Measurements from ENCODE around the gene CACNB4. TPM values are rescaled to one million over a fixed set of nuclear protein-coding genes. Genes with fewer than 3 reads are reported as not detected.

The CACNB4 gene
- total RNA-seq, 4 donors from 2014 or later: 2.3 to 5.8 (median 2.8) TPM

DNA sequence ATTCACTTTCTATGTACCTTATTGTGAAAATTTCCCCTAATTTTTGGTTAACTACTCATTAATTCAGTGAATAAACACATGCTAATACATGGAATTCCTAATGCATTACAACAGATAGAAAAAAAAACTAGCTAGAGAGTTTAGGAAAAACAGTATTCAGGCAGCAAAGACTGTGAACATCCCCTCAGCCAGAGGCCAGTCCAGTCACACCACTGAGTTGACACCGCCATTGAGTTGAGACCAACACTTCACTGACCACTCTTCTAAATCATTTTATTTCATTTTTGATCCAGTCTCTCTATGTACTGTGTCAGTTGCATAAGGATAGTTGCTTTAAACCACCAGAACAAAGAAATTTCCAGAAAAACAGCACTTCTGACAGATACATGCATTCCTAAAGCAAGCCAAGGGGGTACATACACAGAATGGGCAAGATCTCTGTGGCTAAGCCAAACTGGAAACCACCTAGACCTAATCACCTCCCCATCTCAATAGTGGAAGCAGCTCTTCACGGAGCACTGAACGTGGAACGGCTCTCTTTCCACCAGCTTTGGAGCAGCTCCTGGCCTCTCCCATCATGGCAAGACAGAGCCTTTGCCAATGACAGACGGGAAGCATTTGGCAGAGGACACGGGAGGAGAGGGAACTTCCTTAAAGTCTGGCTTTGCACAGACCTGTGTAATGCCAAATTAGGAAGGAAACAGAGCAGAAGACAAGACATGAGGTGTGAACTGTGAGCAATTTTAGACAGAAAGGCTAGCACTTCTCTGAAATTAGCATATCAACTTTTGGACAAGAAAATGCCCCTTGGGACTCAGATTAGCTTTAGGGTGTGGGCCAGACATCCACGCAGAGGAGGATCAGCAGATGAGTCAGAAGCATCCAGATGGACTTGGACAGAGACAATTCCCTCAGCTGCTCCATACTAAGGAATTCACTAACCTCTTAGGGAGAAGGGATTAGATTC lies 36.4 kb downstream of the CACNB4 start:
- TF ChIP-seq CTCF (IDR thresholded peaks at IDR 0.05; ENCODE audit: low read depth): no peak

DNA sequence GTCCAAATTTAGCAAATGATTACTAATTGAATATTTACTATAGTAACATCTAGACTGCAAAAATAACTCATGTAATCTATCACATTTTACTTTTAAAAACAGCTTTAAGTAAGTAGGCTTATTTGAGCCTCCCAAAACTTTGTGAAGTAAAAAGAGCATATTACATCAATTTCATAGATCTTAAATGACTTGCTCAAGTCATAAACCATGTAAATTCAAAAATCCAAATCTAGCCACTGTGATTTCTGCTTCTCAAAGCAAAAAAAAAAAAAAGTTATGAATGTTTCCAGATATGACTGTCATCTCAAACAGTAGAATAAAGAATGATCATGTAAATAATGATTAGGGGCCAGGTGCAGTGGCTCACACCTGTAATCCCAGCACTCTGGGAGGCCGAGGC lies 37.5 kb downstream of the CACNB4 start:
- no peak for TF ChIP-seq CTCF (IDR thresholded peaks at IDR 0.05; ENCODE audit: low read depth)

- TF ChIP-seq CTCF (IDR thresholded peaks at IDR 0.05; ENCODE audit: low read depth): no peak
Observed at GRCh38 chr2:152058655-152059054, 40.2 kb downstream of the CACNB4 start.

GRCh38 chr2:152056418-152056817 lies 42.4 kb downstream of the CACNB4 start:
- TF ChIP-seq CTCF (IDR thresholded peaks at IDR 0.05; ENCODE audit: low read depth): no peak

- no peak for TF ChIP-seq CTCF (IDR thresholded peaks at IDR 0.05; ENCODE audit: low read depth)
Observed at GRCh38 chr2:152055366-152056108, 43.3 kb downstream of the CACNB4 start.

DNA sequence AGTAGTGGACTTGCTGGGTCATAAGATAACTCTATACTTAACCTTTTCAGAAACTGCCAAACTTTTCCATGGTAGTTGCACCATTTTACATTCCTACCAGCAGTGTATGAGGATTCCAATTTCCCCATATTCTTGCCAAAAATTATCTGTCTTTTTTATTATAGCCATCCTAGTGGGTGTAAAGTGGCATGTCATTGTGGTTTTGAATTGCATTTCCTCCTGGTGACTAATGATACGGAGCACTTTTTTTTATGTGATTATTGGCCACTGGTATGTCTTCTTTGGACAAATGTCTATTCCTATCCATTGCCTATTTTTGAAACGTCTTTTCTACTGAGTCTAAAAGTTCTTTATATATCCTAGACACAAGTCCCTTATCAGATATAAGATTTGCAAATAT lies 44.3 kb downstream of the CACNB4 start:
- TF ChIP-seq CTCF (IDR thresholded peaks at IDR 0.05; ENCODE audit: low read depth): no peak

DNA sequence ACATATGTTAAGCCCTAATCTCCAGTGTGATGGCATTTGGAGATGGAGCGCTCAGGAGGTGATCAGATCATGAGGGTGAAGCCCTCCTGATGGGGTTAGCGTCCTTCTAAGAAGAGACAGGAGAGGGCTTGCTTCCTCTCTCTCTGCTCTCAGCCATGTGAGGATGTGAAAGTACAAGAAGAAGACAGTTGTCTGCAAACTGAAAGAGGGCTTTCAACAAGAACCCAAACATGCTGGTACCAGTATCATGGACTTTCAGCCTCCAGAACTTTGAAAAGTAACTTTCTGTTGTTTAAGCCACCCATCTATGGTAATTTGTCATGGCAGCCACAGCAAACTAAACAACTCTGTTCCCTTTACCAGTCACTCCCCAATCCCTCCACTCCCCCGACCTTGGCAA lies 47.4 kb downstream of the CACNB4 start:
- TF ChIP-seq CTCF (IDR thresholded peaks at IDR 0.05; ENCODE audit: low read depth): no peak

Measured in subcutaneous adipose tissue (tissue), 4 donors.